ENCODE measurements around the gene GID4.

GRCh38 chr17:18055597-18055996 is 16.4 kb downstream of the GID4 start:
- TF ChIP-seq, protein P1, sequence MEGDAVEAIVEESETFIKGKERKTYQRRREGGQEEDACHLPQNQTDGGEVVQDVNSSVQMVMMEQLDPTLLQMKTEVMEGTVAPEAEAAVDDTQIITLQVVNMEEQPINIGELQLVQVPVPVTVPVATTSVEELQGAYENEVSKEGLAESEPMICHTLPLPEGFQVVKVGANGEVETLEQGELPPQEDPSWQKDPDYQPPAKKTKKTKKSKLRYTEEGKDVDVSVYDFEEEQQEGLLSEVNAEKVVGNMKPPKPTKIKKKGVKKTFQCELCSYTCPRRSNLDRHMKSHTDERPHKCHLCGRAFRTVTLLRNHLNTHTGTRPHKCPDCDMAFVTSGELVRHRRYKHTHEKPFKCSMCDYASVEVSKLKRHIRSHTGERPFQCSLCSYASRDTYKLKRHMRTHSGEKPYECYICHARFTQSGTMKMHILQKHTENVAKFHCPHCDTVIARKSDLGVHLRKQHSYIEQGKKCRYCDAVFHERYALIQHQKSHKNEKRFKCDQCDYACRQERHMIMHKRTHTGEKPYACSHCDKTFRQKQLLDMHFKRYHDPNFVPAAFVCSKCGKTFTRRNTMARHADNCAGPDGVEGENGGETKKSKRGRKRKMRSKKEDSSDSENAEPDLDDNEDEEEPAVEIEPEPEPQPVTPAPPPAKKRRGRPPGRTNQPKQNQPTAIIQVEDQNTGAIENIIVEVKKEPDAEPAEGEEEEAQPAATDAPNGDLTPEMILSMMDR (IDR thresholded peaks at IDR 0.05), result no peak
- no peak for TF ChIP-seq POLR2A (IDR thresholded peaks at IDR 0.05)
